GM18867 (cell line): ENCODE measurements around the gene CST7.

Source experiments
- ATAC-seq: cut with Tn5 transposase; IDR thresholded peaks from one replicate; pipeline ENCODE4 v1.9.1; 2021; ENCODE audit warnings: mild to moderate bottlenecking, moderate library complexity; ENCODE audit not compliant: unreplicated experiment

The CST7 gene

GRCh38 chr20:24962510-24962909 lies 13.4 kb downstream of the CST7 start:
- no peak for ATAC-seq

- no peak for ATAC-seq
These were observed 14.8 kb downstream of the CST7 start for GRCh38 chr20:24963672-24964505.

GRCh38 chr20:24964506-24964840 lies 15.4 kb downstream of the CST7 start:
- ATAC-seq: no peak

GRCh38 chr20:24965065-24965919 lies 16.2 kb downstream of the CST7 start:
- no peak for ATAC-seq

- ATAC-seq: no peak
These were observed 17.4 kb downstream of the CST7 start for GRCh38 chr20:24966317-24967012.

- ATAC-seq: no peak
These were observed 19.3 kb downstream of the CST7 start for GRCh38 chr20:24968278-24968800.

- no peak for ATAC-seq
These were observed 20.3 kb downstream of the CST7 start for GRCh38 chr20:24969186-24970029.

- ATAC-seq: no peak
These were observed 21.0 kb downstream of the CST7 start for GRCh38 chr20:24970030-24970553.

- ATAC-seq: no peak
These were observed 21.7 kb downstream of the CST7 start for GRCh38 chr20:24970754-24971153.

GRCh38 chr20:24971376-24972101 lies 22.5 kb downstream of the CST7 start:
- ATAC-seq: no peak

- ATAC-seq: no peak
These were observed 23.3 kb downstream of the CST7 start for GRCh38 chr20:24972341-24972740.

- no peak for ATAC-seq
These were observed 28.3 kb downstream of the CST7 start for GRCh38 chr20:24977336-24977735.

- no peak for ATAC-seq
These were observed 28.7 kb downstream of the CST7 start for GRCh38 chr20:24977797-24978196.

GRCh38 chr20:24978513-24978912 lies 29.4 kb downstream of the CST7 start:
- no peak for ATAC-seq

GRCh38 chr20:24979036-24979960 lies 30.2 kb downstream of the CST7 start:
- no peak for ATAC-seq

GRCh38 chr20:24980291-24981053 lies 31.4 kb downstream of the CST7 start:
- ATAC-seq: no peak

- no peak for ATAC-seq
These were observed 32.2 kb downstream of the CST7 start for GRCh38 chr20:24981282-24981681.

- ATAC-seq: no peak
These were observed 32.7 kb downstream of the CST7 start for GRCh38 chr20:24981790-24982189.
